OCI-LY7 (cell line): Measurements from ENCODE around the gene CYP19A1. TPM values are rescaled to one million over a fixed set of nuclear protein-coding genes. Genes with fewer than 3 reads are reported as not detected.

ENCODE experiments used
- BruUV-seq: library from RNA; stranded (reverse); fragments of 400-500 nt; replicated peaks from 2 replicates; lab custom pipeline; 2021; lab: Mats Ljungman, UMichigan
- CTCF ChIA-PET: fragments of 300-600 bp; sonication (Branson Sonifier 250); formaldehyde crosslinking; loops from one replicate; lab custom pipeline; 2022; ENCODE audit warnings: antibody characterized with exemption; ENCODE audit not compliant: unreplicated experiment; lab: Charles Lee
- POLR2A ChIA-PET: fragments of 300-600 bp; sonication (Branson Sonifier 250); formaldehyde crosslinking; loops from one replicate; lab custom pipeline; 2022; ENCODE audit warnings: antibody characterized with exemption; lab: Charles Lee
- DNase-seq: peaks from one replicate; pipeline ENCODE4 v3.0.0-alpha.2; 2015; ENCODE audit warnings: low spot score
- H2AFZ ChIP-seq: fragments of 200-600 bp; sonication (generic), shearing (Covaris generic); 2 replicates; pipeline ENCODE4 v1.6.1; 2014; ENCODE audit warnings: mild to moderate bottlenecking, antibody characterized with exemption, low read length, moderate library complexity
- H3K27ac ChIP-seq: fragments of 200-600 bp; sonication (generic); 2 replicates; pipeline ENCODE4 v1.5.1; 2014; ENCODE audit warnings: mixed run types, low read depth, mild to moderate bottlenecking, moderate library complexity, low read length, inconsistent platforms; ENCODE audit not compliant: poor library complexity, severe bottlenecking
- H3K36me3 ChIP-seq: fragments of 200-600 bp; sonication (generic); 2 replicates; pipeline ENCODE4 v1.6.1; 2014; ENCODE audit warnings: mild to moderate bottlenecking, antibody characterized with exemption, low read length, moderate library complexity, mixed read lengths; ENCODE audit not compliant: insufficient read depth
- H3K4me1 ChIP-seq: fragments of 200-600 bp; sonication (generic); 2 replicates; pipeline ENCODE4 v1.5.1; 2014; ENCODE audit warnings: mild to moderate bottlenecking, low read length; ENCODE audit not compliant: insufficient read depth, poor library complexity, severe bottlenecking
- H3K4me2 ChIP-seq: fragments of 200-600 bp; sonication (generic); 2 replicates; pipeline ENCODE4 v1.6.1; 2014; ENCODE audit warnings: mild to moderate bottlenecking, low read length
- H3K4me3 ChIP-seq: fragments of 200-600 bp; sonication (generic); 2 replicates; pipeline ENCODE4 v1.5.1; 2014; ENCODE audit warnings: mild to moderate bottlenecking, low read depth, low read length; ENCODE audit not compliant: poor library complexity, severe bottlenecking
- H3K79me2 ChIP-seq: fragments of 200-600 bp; sonication (generic); 2 replicates; pipeline ENCODE4 v1.6.1; 2016; ENCODE audit warnings: low read depth, mild to moderate bottlenecking, low read length, moderate library complexity, mixed read lengths; ENCODE audit not compliant: insufficient read depth
- H3K9me2 ChIP-seq: fragments of 200-600 bp; sonication (generic); 2 replicates; pipeline ENCODE4 v1.6.1; 2016; ENCODE audit warnings: mild to moderate bottlenecking, low read length, mixed read lengths; ENCODE audit not compliant: insufficient read depth
- H3K9me3 ChIP-seq: fragments of 200-600 bp; sonication (generic); 2 replicates; pipeline ENCODE4 v1.6.1; 2014; ENCODE audit warnings: mild to moderate bottlenecking, mixed run types, low read length, mixed read lengths
- H4K20me1 ChIP-seq: fragments of 200-600 bp; sonication (generic); 2 replicates; pipeline ENCODE4 v1.6.1; 2014; ENCODE audit warnings: mild to moderate bottlenecking, antibody characterized with exemption, low read length, moderate library complexity, mixed read lengths; ENCODE audit not compliant: insufficient read depth
- EZH2phosphoT487 ChIP-seq: fragments of 200-600 bp; sonication (generic); IDR thresholded peaks from 2 replicates; pipeline ENCODE4 v1.6.1; 2018; ENCODE audit warnings: low read depth, borderline replicate concordance, mild to moderate bottlenecking, mixed run types, antibody characterized with exemption, low read length, moderate library complexity, mixed read lengths
- intact Hi-C: fragments of 100-400 bp; cut with micrococcal nuclease; formaldehyde crosslinking; loops from one replicate; pipeline ENCODE4 v1.10.0; 2022; ENCODE audit not compliant: unreplicated experiment
- total RNA-seq, 2 experiments: library from RNA; depleted of rRNA in 1 of 2; stranded (reverse); fragments of >200 nt in 1 of 2; shearing (Covaris generic) in 1 of 2; gene quantifications; 2 replicates each; pipeline ENCODE4 v1.2.3, GENCODE V29; 2014 to 2022
- TF ChIP-seq, protein P1 (sequence below): fragments of 200-600 bp; sonication (generic); conservative IDR thresholded peaks from 2 replicates; pipeline ENCODE4 v1.5.1; 2014; ENCODE audit warnings: mild to moderate bottlenecking, antibody characterized with exemption, low read length, moderate library complexity, mixed read lengths

CYP19A1 gene
- total RNA-seq, 2 experiments from 2014 or later: 0.13 TPM; not detected in 1

- Histone ChIP-seq H4K20me1 (no peaks in the 10 kb centered on the region), H3K4me3 (no peak overlapping the region), H2AFZ (no peak overlapping the region), H3K4me2 (no peak overlapping the region), H3K9me3 (no peaks in the 10 kb centered on the region), H3K79me2 (no peaks in the 10 kb centered on the region), H3K4me1 (no peaks in the 10 kb centered on the region), H3K27ac (no peak overlapping the region), H3K9me2 (no peaks in the 10 kb centered on the region), H3K36me3 (no peaks in the 10 kb centered on the region)
- DNase-seq: no peak
- TF ChIP-seq, protein P1, sequence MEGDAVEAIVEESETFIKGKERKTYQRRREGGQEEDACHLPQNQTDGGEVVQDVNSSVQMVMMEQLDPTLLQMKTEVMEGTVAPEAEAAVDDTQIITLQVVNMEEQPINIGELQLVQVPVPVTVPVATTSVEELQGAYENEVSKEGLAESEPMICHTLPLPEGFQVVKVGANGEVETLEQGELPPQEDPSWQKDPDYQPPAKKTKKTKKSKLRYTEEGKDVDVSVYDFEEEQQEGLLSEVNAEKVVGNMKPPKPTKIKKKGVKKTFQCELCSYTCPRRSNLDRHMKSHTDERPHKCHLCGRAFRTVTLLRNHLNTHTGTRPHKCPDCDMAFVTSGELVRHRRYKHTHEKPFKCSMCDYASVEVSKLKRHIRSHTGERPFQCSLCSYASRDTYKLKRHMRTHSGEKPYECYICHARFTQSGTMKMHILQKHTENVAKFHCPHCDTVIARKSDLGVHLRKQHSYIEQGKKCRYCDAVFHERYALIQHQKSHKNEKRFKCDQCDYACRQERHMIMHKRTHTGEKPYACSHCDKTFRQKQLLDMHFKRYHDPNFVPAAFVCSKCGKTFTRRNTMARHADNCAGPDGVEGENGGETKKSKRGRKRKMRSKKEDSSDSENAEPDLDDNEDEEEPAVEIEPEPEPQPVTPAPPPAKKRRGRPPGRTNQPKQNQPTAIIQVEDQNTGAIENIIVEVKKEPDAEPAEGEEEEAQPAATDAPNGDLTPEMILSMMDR: no peak
- TF ChIP-seq EZH2phosphoT487: no peak
- POLR2A ChIA-PET: no interaction called here
- BruUV-seq: no TSS peak
- intact Hi-C loops: no loop called here
- CTCF ChIA-PET: no interaction called here
Observed at GRCh38 chr15:51363383-51363782, 25.0 kb upstream of the CYP19A1 start.

DNA sequence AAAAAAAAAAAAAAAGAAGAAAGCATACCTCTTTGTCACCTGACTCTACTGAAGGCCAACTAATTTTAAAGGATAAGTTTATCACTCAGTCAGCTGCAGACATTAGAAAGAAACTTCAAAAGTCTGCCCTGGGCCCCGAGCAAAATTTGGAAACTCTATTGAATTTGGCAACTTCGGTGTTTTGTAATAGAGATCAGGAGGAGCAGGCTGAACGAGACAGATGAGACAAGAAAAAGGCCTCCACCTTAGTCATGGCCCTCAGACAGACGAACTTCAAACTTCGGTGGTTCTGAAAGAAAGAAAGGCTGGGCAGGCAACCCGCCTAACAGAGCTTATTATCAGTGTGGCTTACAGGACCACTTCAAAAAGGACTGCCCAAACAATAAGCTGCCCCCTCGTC lies 21.6 kb upstream of the CYP19A1 start:
- H3K4me1 ChIP-seq: no peaks in the 10 kb centered on the region
- no peaks in the 10 kb centered on the region for H3K36me3 ChIP-seq
- no peak overlapping the region for H2AFZ ChIP-seq
- BruUV-seq: no TSS peak
- no peaks in the 10 kb centered on the region for H3K79me2 ChIP-seq
- no peaks in the 10 kb centered on the region for H4K20me1 ChIP-seq
- ChIA-PET CTCF (no interaction called here), POLR2A (no interaction called here)
- H3K27ac ChIP-seq: no peak overlapping the region
- TF ChIP-seq, protein P1: no peak
- TF ChIP-seq EZH2phosphoT487: no peak
- no peaks in the 10 kb centered on the region for H3K9me3 ChIP-seq
- no peak for DNase-seq
- H3K4me3 ChIP-seq: no peak overlapping the region
- H3K9me2 ChIP-seq: no peaks in the 10 kb centered on the region
- intact Hi-C loops: no loop called here
- H3K4me2 ChIP-seq: no peak overlapping the region

- Histone ChIP-seq H3K4me1 (no peaks in the 10 kb centered on the region), H3K4me3 (no peak overlapping the region), H3K36me3 (no peaks in the 10 kb centered on the region), H3K27ac (no peak overlapping the region), H2AFZ (no peak overlapping the region), H3K4me2 (no peak overlapping the region), H4K20me1 (no peaks in the 10 kb centered on the region), H3K9me3 (no peaks in the 10 kb centered on the region), H3K79me2 (no peaks in the 10 kb centered on the region), H3K9me2 (no peaks in the 10 kb centered on the region)
- DNase-seq: no peak
- no TSS peak for BruUV-seq
- ChIA-PET POLR2A (no interaction called here), CTCF (no interaction called here)
- intact Hi-C loops: no loop called here
- TF ChIP-seq, protein P1: no peak
- no peak for TF ChIP-seq EZH2phosphoT487
Observed at GRCh38 chr15:51356983-51357382, 18.6 kb upstream of the CYP19A1 start.
